Measurements from ENCODE around the gene GSTM1. TPM values are rescaled to one million over a fixed set of nuclear protein-coding genes. Genes with fewer than 3 reads are reported as not detected.
"Not testable (repeated sequence)": the region's sequence is repeated elsewhere in the genome, so short reads cannot be mapped to it uniquely, and the experiment has no call there.

GSTM1 gene
- total RNA-seq, 4 donors from 2014 or later, result 9.4 TPM; not detected in 3

DNA sequence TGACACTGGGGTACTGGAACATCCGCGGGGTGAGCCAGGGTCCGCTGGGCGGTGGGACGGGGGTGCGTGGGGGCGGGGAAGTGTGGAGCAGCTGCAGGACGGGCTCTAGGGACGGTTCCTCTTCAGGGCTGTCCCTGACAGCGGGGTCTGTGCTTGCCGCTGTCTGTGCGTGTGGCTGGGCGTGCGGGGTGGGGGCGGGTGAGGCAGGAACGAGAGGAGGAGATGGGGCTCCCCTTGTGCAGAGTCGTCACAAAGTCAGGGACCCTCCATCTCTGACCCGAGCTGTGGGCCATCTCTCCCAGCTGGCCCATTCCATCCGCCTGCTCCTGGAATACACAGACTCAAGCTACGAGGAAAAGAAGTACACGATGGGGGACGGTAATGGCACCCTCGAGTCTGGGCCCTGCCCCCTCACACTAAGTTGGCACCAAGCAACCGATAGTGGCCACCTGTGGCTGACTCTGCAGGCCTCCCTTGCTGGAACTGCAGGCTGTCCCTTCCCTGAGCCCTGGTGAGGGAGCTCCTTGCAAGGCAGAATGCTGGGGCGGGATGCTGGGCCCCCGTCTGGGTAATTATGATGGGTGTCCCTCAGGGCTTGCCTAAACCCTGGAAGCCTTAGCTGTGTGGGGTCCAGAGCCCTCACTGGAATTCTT, 19.4 kb upstream of the GSTM1 start:
- TF ChIP-seq, protein P1, sequence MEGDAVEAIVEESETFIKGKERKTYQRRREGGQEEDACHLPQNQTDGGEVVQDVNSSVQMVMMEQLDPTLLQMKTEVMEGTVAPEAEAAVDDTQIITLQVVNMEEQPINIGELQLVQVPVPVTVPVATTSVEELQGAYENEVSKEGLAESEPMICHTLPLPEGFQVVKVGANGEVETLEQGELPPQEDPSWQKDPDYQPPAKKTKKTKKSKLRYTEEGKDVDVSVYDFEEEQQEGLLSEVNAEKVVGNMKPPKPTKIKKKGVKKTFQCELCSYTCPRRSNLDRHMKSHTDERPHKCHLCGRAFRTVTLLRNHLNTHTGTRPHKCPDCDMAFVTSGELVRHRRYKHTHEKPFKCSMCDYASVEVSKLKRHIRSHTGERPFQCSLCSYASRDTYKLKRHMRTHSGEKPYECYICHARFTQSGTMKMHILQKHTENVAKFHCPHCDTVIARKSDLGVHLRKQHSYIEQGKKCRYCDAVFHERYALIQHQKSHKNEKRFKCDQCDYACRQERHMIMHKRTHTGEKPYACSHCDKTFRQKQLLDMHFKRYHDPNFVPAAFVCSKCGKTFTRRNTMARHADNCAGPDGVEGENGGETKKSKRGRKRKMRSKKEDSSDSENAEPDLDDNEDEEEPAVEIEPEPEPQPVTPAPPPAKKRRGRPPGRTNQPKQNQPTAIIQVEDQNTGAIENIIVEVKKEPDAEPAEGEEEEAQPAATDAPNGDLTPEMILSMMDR (IDR thresholded peaks at IDR 0.05), result no peak
- no peak for TF ChIP-seq POLR2A (IDR thresholded peaks at IDR 0.05)
- peak overlapping the region; percentile 12 to 76 for H3K27ac ChIP-seq

DNA sequence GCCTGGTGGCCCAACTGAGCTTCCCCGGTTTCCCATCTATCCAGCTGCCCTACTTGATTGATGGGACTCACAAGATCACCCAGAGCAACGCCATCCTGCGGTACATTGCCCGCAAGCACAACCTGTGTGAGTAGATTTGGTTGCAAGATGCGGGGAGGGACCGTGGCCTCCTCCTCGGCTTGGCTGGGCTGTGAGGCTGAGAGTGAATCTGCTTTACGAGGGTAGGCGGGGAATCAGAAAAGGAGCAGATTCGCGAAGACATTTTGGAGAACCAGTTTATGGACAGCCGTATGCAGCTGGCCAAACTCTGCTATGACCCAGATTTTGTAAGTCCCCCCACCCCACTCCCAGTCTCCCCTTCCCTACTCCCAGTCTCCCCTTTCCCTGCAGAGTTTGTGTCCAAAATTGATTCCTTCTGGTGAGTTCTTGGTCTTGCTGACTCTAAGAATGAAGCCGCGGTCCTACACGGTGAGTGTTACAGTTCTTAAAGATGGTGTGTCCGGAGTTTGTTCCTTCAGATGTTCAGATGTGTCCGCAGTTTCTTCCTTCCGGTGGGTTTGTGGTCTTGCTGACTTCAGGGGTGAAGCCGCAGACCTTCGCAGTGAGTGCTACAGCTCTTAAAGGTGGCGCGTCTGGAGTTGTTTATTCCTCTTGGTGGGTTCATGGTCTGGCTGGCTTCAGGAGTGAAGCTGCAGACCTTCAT, 18.2 kb upstream of the GSTM1 start:
- intact Hi-C loops (cut with DNase I; ENCODE audit: low total_unique reads), result no loop called here
- TF ChIP-seq, protein P1 (IDR thresholded peaks at IDR 0.05), result no peak
- no peak for TF ChIP-seq POLR2A (IDR thresholded peaks at IDR 0.05)
- Histone ChIP-seq H3K27ac (no peak overlapping the region), H3K4me1 (no peaks in the 10 kb centered on the region), H3K36me3 (no peaks in the 10 kb centered on the region), H3K4me3 (no peak overlapping the region), H3K27me3 (no peaks in the 10 kb centered on the region), H3K9me3 (no peaks in the 10 kb centered on the region)
- DNase-seq, result no peak

More for the DNA sequence above, 19.4 kb upstream of the GSTM1 start:
- H3K36me3 ChIP-seq, result no peaks in the 10 kb centered on the region
- intact Hi-C loops (cut with DNase I; ENCODE audit: low total_unique reads), result no loop called here
- peak overlapping the region; percentile 52 to 82 for H3K4me3 ChIP-seq
- DNase-seq, result no peak
- H3K27me3 ChIP-seq, result no peaks in the 10 kb centered on the region
- H3K4me1 ChIP-seq, result no peaks in the 10 kb centered on the region
- H3K9me3 ChIP-seq, result no peaks in the 10 kb centered on the region

DNA sequence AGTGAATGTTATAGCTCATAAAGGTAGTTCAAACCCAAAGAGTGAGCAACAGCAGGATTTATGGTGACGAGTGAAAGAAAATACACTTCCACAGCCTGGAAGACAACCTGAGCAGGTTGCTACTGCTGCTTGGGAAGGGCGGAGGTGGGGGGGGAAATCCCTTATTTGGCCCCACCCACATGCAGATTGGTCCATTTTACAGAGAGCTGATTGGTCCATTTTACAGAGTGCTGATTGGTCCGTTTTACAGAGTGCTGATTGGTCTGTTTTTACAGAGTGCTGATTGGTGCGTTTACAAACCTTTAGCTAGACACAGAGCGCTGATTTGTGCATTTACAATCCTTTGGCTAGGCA, 17.7 kb upstream of the GSTM1 start:
- H3K4me1 ChIP-seq; H3K27me3 ChIP-seq; H3K27ac ChIP-seq; DNase-seq; H3K4me3 ChIP-seq; H3K9me3 ChIP-seq; H3K36me3 ChIP-seq; intact Hi-C loops (cut with DNase I; ENCODE audit: low total_unique reads): not testable (repeated sequence)

DNA sequence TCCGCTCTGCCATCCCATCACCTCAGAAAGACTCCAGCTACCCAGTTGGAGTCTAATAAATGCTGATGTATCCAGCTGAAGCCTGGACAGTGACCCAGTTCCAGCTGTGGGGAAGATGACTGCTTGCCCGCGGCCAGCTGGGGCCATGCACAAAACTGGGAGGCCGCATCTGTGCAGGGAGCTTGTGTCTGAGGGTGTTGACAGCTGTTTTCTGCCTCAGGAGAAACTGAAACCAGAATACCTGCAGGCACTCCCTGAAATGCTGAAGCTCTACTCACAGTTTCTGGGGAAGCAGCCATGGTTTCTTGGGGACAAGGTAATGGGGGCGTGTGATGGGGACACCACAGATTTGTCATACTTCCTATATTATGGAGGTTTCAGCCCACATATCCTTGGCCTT, 16.6 kb upstream of the GSTM1 start:
- no peak for TF ChIP-seq POLR2A (IDR thresholded peaks at IDR 0.05)
- TF ChIP-seq, protein P1 (IDR thresholded peaks at IDR 0.05), result no peak
- H3K4me3 ChIP-seq, result no peak overlapping the region
- H3K9me3 ChIP-seq, result no peaks in the 10 kb centered on the region
- no peaks in the 10 kb centered on the region for H3K4me1 ChIP-seq
- no peaks in the 10 kb centered on the region for H3K27me3 ChIP-seq
- intact Hi-C loops (cut with DNase I; ENCODE audit: low total_unique reads), result no loop called here
- H3K36me3 ChIP-seq, result no peaks in the 10 kb centered on the region
- no peak for DNase-seq
- H3K27ac ChIP-seq, result no peak overlapping the region

DNA sequence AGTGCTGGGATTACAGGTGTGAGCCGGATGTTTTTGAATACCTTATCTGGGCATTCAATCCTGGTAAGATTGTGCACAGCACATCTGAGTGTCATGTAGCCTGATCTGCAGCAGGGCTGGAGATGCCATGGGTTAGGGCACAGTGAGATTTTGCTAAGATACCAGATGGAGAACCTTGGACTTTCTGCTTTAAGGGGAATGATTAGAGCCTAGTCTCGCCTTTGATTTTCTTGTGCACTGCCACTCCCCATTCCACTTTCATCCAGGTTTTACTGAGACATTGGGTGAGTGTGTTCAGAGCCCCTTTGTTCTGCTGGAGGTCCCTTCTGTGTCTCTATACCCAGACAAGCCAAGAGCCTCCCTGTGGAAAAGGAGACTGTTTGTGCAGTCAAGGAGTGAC, 13.8 kb upstream of the GSTM1 start:
- intact Hi-C loops (cut with DNase I; ENCODE audit: low total_unique reads); DNase-seq; H3K36me3 ChIP-seq; H3K27me3 ChIP-seq; H3K27ac ChIP-seq; H3K4me3 ChIP-seq; H3K4me1 ChIP-seq; H3K9me3 ChIP-seq: not testable (repeated sequence)

DNA sequence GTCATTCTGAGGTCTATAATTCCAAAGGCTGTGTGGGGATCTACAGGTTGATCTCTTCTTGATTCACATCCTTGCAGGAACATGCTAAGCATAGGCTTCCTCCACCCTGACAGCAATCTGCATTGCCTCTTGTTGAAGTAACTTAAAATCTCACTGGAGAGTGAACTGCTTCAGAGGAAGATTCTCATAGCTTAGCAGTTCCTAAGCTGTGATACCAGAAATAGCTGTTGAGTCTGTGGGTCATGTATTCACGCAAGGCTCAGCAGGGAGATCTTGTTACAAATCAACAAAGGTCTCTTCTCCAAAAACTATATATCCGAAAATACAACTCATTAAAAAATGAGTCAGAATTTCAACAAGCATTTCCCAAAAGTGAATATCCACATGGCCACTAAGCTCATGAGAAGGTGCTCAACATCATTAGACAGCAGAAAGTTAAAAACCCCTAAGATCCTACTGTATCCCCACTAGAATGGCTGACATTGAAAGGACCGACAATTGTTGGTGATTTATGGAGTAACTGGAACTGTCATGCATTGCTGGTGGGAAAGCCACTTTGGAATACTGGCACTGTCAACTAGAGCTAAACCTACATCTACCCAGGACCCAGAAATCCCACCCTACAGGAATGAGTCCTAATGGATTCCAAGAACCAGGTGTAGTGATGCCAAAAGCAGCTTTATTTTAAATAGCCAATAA, 10.8 kb upstream of the GSTM1 start:
- H3K4me1 ChIP-seq; H3K4me3 ChIP-seq; H3K9me3 ChIP-seq; H3K27me3 ChIP-seq; DNase-seq; H3K27ac ChIP-seq; H3K36me3 ChIP-seq; intact Hi-C loops (cut with DNase I; ENCODE audit: low total_unique reads): not testable (repeated sequence)
